Head of caudate nucleus (tissue), 42 donors: ENCODE measurements around the gene CBS.

Experiments
- DNase-seq, 42 donors: peaks; one replicate each; pipeline versions ENCODE4 v3.0.0 to v3.0.0-alpha.2; 2020 to 2021; ENCODE audit warnings: mixed read lengths in 7 of 42
- intact Hi-C: fragments of 100-400 bp; cut with DNase I; formaldehyde crosslinking; loops from one replicate; pipeline ENCODE4 v1.15.0; 2022

The CBS gene

DNA sequence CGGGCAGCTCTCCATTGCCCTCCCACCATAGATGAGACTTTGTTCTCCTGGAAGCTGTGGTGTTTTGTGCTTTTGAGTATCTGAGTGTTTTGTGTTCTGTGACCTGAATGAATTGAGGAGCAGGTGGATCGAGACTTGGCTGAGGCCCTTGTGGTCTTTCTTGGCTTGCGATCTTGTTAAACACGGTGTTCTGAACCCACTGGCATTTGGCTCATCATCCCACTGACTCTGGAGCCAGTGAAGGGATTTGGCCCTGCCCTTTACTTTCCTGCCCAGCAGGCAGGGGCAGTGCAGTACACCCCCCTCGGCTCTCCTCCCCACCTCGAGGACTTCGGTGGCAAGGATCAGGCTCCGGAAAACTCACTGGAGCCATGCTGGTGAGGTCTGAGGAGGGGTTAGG lies 70.7 kb downstream of the CBS start:
- intact Hi-C loops: no loop called here
- DNase-seq: no peak
